T-helper 2 cell treated with Interferon-gamma antibody and Interleukin-4, amounts not matched to agents 5 μg/mL and 100 μg/mL, for 36 hours (primary cell): ENCODE measurements around the gene DPAGT1.
A peak's percentile ranks its signal among the peaks of the same experiment; 100 is the strongest.
"Not testable (repeated sequence)": the region's sequence is repeated elsewhere in the genome, so short reads cannot be mapped to it uniquely, and the experiment has no call there.

Experiments used
- DNase-seq: peaks from one replicate; pipeline ENCODE4 v3.0.0; 2021; ENCODE audit warnings: low spot score
- H3K27ac Mint-ChIP-seq: one replicate; pipeline ENCODE4 v1.8.0; 2021; ENCODE audit warnings: mild to moderate bottlenecking, mixed read lengths
- H3K27me3 Mint-ChIP-seq: one replicate; pipeline ENCODE4 v1.8.0; 2021; ENCODE audit warnings: low read depth, mixed read lengths
- H3K36me3 Mint-ChIP-seq: one replicate; pipeline ENCODE4 v1.8.0; 2021; ENCODE audit warnings: low read depth, mixed read lengths
- H3K4me1 Mint-ChIP-seq: one replicate; pipeline ENCODE4 v1.8.0; 2021; ENCODE audit warnings: low read depth, mixed read lengths
- H3K4me3 Mint-ChIP-seq: one replicate; pipeline ENCODE4 v1.8.0; 2022; ENCODE audit warnings: mild to moderate bottlenecking, moderate library complexity, mixed read lengths
- H3K9me3 Mint-ChIP-seq: one replicate; pipeline ENCODE4 v1.8.0; 2021; ENCODE audit warnings: mixed read lengths

Gene DPAGT1

DNA sequence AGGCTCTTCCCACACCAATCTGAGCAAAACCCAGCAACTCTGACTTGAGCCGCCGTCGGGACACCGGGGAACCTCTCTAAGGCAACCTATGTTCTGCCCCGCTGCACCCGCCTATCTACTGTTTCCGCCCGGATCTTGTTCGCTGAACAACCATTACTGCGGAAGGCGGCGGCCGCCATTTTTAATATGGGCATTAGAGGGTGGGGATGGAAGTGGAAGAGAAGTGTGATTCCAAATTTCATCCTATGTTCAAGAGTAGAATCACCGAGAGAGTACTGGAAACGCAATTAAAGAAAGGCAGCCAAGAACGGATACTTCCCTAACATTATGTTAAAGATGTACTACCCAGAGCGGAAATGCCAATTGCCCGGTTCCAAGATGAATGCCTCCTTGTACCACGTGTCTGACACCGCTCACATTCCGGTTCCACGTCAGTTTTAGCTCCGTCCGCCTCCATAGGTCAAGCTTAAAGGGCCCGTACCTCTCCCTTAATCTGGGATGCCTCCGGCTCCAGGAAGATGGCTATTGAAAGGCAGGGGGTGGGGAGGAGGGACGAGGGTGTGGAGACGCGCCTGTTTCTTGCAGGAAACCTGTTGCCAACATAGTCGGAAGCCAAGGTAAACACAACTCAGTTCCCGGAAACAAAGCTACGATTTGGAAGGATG, at the start of gene DPAGT1:
DPAGT1 (minus strand) TSS at position 95 of the 665 bp plus-strand sequence. CDS start 198 bp downstream, outside the sequence.
- H3K27me3 Mint-ChIP-seq, result no peaks in the 10 kb centered on the region
- peak within 1 kb of the TSS; percentile 97 for H3K27ac Mint-ChIP-seq
- no peaks in the 10 kb centered on the region for H3K9me3 Mint-ChIP-seq
- H3K4me3 Mint-ChIP-seq, result peak within 1 kb of the TSS; percentile 93
- H3K4me1 Mint-ChIP-seq, result peaks cover 36% of the 10 kb centered on the region
- peaks cover 26% of the 10 kb centered on the region for H3K36me3 Mint-ChIP-seq
- peak; percentile 85 for DNase-seq

DNA sequence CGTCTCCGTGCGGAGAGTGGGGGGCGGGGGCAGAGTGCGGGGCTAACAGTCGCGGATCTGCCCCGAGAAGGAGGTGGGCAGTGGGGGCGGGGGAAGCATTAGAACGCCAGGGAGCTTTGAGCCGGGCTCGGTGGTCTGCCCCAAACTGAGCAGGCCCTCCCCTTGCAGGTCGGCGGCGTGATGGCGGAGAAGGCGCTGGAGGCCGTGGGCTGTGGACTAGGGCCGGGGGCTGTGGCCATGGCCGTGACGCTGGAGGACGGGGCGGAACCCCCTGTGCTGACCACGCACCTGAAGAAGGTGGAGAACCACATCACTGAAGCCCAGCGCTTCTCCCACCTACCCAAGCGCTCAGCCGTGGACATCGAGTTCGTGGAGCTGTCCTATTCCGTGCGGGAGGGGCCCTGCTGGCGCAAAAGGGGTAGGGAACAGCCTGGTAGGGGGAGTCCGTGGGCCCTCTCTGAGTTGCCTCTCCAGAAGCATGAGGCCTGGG, 48.2 kb upstream of the DPAGT1 start:
- H3K4me1 Mint-ChIP-seq, result peaks cover 5% of the 10 kb centered on the region
- H3K4me3 Mint-ChIP-seq, result peak overlapping the region; percentile 33
- H3K27me3 Mint-ChIP-seq, result peaks cover 72% of the 10 kb centered on the region
- no peak for DNase-seq
- H3K36me3 Mint-ChIP-seq, result no peaks in the 10 kb centered on the region
- no peaks in the 10 kb centered on the region for H3K9me3 Mint-ChIP-seq
- H3K27ac Mint-ChIP-seq, result no peak overlapping the region

DNA sequence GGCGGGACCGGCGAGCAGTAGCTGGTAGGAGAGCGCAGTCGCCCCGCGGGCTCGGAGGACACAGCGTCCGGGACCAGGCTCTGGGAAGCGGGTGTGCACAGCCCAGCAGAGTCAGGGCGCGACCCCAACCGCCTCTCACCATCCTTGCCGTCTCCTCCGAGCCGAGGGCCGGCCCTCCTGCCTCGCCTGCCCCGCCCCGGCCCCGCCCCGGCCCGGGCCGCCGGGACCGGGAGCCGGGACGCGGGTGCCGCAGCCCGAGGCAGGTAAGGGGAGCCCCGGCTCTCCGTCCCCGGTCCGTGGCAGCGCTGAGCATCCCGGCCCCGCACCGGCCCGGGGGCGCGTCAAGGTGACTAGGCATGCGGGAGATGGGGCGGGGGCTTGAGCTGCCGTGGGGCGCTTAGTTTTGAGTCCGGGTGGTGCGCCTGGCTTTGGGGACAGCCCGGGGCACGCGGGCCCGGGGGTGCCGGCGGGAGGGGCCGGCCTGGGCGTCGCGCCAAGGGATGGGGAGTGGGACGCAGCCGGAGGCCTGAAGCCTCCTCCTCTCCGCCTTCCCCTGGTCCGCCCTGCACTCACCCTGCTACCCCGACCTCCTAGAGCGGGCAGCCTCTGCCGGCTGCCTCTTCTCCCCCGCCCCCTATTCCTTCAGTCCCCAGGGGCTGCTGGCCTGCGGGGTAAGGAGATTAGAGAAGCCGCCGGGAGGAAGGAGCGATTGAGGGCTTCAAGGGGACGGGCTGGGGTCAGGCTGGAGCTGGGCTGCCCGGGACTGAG, 47.5 kb upstream of the DPAGT1 start, which contains the start of gene ABCG4:
ABCG4 (plus strand) TSS at position 35 of the 768 bp plus-strand sequence. CDS start 914 bp downstream, outside the sequence.
- H3K27ac Mint-ChIP-seq, result no peak within 1 kb of the TSS
- peak within 1 kb of the TSS; percentile 67 for H3K4me3 Mint-ChIP-seq
- peaks cover 5% of the 10 kb centered on the region for H3K4me1 Mint-ChIP-seq
- no peaks in the 10 kb centered on the region for H3K9me3 Mint-ChIP-seq
- no peaks in the 10 kb centered on the region for H3K36me3 Mint-ChIP-seq
- H3K27me3 Mint-ChIP-seq, result peaks cover 72% of the 10 kb centered on the region
- no peak for DNase-seq

DNA sequence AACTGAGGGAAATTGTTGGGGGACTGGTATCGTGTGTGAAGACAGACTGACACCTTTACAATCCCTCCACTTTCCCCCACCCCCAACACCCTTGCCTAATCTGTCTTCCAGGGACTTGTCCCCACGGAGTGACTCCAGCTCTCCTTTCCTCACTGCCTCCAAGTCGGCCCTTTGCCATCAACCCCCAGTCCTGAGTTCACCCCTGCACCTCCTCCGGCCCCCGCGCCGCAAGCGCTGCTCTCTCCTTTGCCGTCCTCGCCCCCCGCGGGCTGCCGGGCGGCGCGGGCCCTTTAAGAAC, 47.0 kb upstream of the DPAGT1 start:
- Mint-ChIP-seq H3K9me3 (no peaks in the 10 kb centered on the region), H3K36me3 (no peaks in the 10 kb centered on the region), H3K27ac (no peak overlapping the region), H3K27me3 (peaks cover 71% of the 10 kb centered on the region), H3K4me3 (peak overlapping the region; percentile 67), H3K4me1 (peaks cover 5% of the 10 kb centered on the region)
- DNase-seq, result no peak

DNA sequence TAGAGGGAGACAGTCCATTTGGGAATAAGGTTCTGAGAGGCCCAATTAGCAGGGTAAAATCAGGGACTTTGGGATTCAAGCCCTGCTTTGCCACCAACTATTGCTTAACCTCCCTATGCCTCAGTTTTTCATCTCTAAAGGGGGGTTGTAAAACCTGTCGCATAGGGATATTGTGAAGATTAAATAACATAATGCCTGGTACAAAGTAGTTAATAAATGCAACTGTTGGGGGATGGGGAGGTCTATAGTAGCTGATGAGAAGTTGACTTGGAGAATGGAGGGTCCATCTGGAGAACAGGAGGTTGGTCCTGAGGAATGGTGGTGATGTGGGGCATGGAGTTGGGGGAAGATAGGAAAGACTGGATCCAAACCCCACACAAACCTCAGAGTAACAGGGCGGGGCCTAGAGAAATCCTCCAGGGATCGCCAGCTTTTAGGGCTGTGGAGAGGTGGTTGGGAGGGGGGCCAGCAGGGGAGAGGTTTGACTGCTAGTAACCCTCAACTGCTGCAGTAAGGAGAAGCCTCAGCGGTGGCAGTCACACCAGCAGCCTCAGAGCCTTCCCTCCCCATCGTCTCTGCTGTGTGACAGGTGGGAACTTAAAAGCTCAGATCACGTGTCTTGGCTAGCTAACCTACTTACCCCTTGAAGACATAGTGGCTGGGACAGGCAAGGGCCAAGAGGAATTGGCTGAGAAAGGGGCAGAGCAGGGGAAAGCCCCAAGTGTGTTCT, 46.1 kb upstream of the DPAGT1 start:
- DNase-seq, result no peak
- no peak overlapping the region for H3K27ac Mint-ChIP-seq

DNA sequence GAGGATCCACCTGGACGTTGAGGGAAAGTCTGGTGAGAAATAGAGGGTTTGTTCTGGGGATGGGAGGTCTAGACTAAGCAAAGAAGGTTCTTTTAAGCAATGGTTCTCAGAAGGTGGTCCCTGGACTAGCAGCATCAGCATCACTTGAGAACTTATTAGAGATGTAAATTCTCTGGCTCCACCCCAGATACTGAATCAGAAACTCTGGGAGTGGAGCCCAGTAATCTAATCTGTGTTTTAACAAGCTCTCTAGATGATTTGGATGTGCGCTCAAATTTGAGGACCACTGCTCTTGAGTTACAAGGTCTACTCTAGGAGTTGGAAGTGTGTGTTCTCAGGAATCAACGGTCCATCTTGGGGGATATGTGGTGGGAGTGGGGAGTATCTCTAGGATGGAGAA, 43.9 kb upstream of the DPAGT1 start:
- H3K4me3 Mint-ChIP-seq, result no peak overlapping the region
- no peaks in the 10 kb centered on the region for H3K36me3 Mint-ChIP-seq
- no peak overlapping the region for H3K27ac Mint-ChIP-seq
- no peaks in the 10 kb centered on the region for H3K9me3 Mint-ChIP-seq
- peaks cover 48% of the 10 kb centered on the region for H3K27me3 Mint-ChIP-seq
- H3K4me1 Mint-ChIP-seq, result peaks cover 5% of the 10 kb centered on the region
- DNase-seq, result no peak

More for the DNA sequence above, 46.1 kb upstream of the DPAGT1 start:
- H3K36me3 Mint-ChIP-seq, result no peaks in the 10 kb centered on the region
- H3K4me1 Mint-ChIP-seq, result peaks cover 5% of the 10 kb centered on the region
- peak overlapping the region; percentile 67 for H3K4me3 Mint-ChIP-seq
- no peaks in the 10 kb centered on the region for H3K9me3 Mint-ChIP-seq
- H3K27me3 Mint-ChIP-seq, result peaks cover 68% of the 10 kb centered on the region

DNA sequence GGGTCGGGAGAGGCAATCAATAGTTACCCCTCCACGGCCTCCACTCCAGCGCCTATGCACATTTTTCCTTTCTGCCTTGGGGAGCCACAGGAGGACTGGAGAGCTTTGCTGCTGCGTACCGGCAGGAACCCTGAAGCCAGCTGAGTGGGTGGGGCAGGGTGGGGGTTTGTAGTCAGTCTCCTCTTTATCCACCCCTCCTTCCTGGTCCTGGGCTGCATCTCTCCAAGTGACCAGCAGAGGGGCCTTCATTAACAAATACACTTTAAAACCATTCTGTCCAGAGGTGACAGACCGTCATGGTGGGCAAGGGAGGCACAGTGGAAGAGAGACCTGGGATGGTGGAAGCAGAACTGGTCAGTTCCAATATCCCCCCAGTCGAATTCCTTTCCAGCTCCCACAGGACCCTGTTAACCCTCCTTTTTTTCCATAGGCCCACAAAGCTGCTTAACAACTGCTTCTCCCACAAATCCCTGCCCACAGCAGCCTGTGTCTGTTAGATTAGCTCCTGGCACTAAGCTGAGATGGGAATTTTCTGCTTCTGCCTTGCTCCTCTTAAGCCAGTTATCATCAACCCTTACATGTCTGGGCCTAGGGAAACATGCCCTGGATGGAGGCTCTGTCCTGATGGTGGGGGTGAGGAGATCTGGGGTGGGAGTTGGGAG, 43.3 kb upstream of the DPAGT1 start:
- Mint-ChIP-seq H3K27ac (no peak overlapping the region), H3K4me3 (no peak overlapping the region), H3K27me3 (peaks cover 42% of the 10 kb centered on the region), H3K4me1 (peaks cover 5% of the 10 kb centered on the region), H3K36me3 (no peaks in the 10 kb centered on the region), H3K9me3 (no peaks in the 10 kb centered on the region)
- peak; percentile 15 for DNase-seq

DNA sequence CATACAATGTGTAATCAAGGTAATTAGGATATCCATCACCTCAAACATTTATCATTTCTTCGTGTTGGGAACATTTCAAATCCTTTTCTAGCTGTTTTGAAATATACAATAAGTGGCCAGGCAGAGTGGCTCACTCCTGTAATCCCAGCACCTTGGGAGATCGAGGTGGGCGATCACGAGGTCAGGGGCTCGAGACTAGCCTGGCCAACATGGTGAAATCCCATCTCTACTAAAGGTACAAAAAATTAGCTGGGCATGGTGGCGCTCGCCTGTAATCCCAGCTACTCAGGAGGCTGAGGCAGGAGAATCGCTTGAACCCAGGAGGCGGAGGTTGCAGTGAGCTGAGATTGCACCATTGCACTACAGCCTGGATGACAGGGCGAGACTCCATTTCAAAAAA, 37.6 kb upstream of the DPAGT1 start:
- not testable (repeated sequence) for DNase-seq, H3K4me1 Mint-ChIP-seq, H3K27ac Mint-ChIP-seq, H3K9me3 Mint-ChIP-seq, H3K4me3 Mint-ChIP-seq, H3K36me3 Mint-ChIP-seq
- peaks cover 20% of the 10 kb centered on the region for H3K27me3 Mint-ChIP-seq

DNA sequence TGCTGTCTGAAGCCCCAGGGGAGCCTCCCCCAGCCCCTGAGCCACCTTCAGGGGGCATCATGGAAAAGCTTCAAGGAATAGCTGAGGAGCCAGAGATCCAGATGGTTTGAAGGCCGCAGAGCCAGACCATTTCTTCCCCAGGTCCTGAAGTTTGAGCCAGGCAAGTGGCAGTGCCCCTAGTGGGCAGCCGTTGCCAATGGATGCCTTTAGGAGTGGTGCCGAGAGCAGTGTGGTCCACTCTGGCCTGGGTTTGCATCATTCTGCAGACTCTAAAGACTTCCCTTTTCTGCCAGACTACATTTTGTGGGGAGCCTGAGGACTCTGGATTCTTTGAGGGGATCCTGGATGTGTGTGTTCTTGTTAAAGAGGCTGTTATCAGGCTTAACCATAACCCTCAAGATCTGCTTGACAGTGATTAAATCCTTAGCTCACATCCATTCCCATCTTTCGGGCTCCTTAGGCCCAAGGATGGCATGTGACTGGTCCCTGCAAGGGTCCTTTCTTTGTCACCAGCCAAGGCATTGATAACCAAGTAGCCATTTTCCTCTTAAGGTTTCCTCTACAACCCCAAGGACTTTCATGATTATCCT, 32.8 kb upstream of the DPAGT1 start:
- Mint-ChIP-seq H3K27ac (no peak overlapping the region), H3K36me3 (peaks cover 37% of the 10 kb centered on the region), H3K9me3 (no peaks in the 10 kb centered on the region), H3K4me1 (peaks cover 5% of the 10 kb centered on the region), H3K4me3 (no peak overlapping the region), H3K27me3 (peaks cover 13% of the 10 kb centered on the region)
- DNase-seq, result no peak

DNA sequence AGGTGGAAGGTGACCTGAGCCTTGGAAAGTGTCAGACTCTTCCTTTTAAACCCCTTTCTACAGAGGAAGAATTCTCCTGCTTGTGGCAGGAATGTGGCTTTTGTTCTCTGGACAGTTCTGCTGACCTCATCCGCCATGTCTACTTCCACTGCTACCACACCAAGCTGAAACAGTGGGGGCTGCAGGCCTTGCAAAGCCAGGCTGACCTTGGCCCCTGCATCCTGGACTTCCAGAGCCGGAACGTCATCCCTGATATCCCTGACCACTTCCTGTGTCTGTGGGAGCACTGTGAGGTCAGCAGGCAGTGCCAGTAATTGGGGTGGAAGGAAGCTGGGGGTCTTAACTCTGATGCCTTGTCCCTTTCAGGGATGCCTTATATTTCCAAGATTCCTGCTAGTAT, 29.0 kb upstream of the DPAGT1 start:
- no peak for DNase-seq
- H3K36me3 Mint-ChIP-seq, result peaks cover 50% of the 10 kb centered on the region
- no peaks in the 10 kb centered on the region for H3K27me3 Mint-ChIP-seq
- peaks cover 10% of the 10 kb centered on the region for H3K4me1 Mint-ChIP-seq
- H3K4me3 Mint-ChIP-seq, result no peak overlapping the region
- no peak overlapping the region for H3K27ac Mint-ChIP-seq
- H3K9me3 Mint-ChIP-seq, result no peaks in the 10 kb centered on the region

DNA sequence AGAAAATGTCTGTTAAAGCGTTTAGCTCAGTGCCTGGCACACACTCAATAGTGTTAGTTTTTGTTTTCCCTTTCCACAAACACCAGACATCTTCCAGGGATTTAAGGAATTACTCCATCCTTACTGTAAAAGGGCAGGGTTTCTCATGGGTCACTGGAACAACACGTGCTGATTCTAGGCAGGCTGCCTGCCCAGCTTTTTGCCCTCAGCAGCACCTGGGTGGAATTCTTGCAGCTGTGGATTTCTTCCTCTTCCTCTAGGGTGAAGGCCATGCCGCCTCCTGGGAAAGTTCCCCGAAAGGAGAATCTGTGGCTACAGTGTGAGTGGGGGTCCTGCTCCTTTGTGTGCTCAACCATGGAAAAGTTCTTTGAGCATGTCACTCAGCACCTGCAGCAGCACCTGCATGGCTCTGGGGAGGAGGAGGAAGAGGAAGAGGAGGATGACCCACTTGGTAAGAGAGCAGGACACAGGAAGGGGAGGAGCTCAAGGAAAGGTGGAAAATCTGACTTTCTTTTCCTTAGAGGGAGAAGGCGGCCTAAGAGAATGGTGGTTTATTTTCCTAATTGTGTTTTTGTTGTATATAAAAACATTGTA, 25.1 kb upstream of the DPAGT1 start:
- no peak overlapping the region for H3K4me3 Mint-ChIP-seq
- H3K4me1 Mint-ChIP-seq, result peaks cover 23% of the 10 kb centered on the region
- H3K36me3 Mint-ChIP-seq, result peaks cover 42% of the 10 kb centered on the region
- DNase-seq, result no peak
- H3K9me3 Mint-ChIP-seq, result no peaks in the 10 kb centered on the region
- H3K27me3 Mint-ChIP-seq, result no peaks in the 10 kb centered on the region
- H3K27ac Mint-ChIP-seq, result peak overlapping the region; percentile 21

DNA sequence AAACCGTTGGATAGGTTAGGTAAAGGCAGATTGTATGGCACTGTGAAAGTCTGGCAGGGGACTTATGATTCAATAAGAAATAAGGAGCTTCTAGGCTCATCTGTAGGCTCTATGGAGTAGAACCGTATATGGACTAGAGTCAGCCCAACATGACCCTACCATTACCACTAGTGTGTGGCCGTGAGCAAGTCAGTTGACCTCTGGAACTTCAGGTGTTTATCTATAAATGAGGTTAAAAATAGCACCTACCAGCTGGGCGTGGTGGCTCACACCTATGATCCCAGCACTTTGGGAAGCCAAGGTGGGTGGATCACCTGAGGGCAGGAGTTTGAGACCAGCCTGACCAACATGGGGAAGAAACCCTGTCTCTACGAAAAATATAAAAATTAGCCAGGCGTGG, 24.2 kb upstream of the DPAGT1 start:
- peaks cover 26% of the 10 kb centered on the region for H3K4me1 Mint-ChIP-seq
- no peak overlapping the region for H3K27ac Mint-ChIP-seq
- no peaks in the 10 kb centered on the region for H3K9me3 Mint-ChIP-seq
- H3K4me3 Mint-ChIP-seq, result no peak overlapping the region
- H3K36me3 Mint-ChIP-seq, result peaks cover 35% of the 10 kb centered on the region
- no peak for DNase-seq
- H3K27me3 Mint-ChIP-seq, result no peaks in the 10 kb centered on the region

DNA sequence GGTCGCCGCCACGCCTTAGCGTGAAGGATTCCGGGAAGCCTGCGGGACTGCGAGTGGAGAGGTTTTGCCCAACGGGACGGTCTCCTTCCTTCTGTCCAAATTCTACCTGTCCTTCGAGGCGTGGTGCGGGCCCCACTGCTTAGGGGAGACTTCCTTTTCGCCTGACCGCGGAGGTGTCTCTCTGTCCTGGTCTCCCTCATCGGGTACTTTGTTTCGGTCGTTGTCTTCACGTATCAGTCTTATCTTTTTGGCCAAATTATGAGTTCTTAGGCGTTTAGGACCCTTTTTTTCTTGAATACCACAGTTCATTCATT, 20.1 kb upstream of the DPAGT1 start:
- Mint-ChIP-seq H3K9me3 (no peaks in the 10 kb centered on the region), H3K4me1 (peaks cover 27% of the 10 kb centered on the region), H3K27me3 (no peaks in the 10 kb centered on the region), H3K27ac (peak overlapping the region; percentile 82), H3K4me3 (peak overlapping the region; percentile 95), H3K36me3 (peaks cover 29% of the 10 kb centered on the region)
- DNase-seq, result no peak
